HEK293 (cell line): ENCODE measurements around the gene TMEM229B.

ENCODE experiments used
- CTCF ChIA-PET: fragments of 350-600 bp; formaldehyde crosslinking; extraction: SDS; loops from one replicate; lab custom pipeline; 2021; ENCODE audit warnings: antibody characterized with exemption; lab: Yijun Ruan, JAX
- POLR2A ChIA-PET: fragments of 300-600 bp; formaldehyde crosslinking; extraction: SDS; loops from one replicate; lab custom pipeline; 2020; ENCODE audit warnings: antibody characterized with exemption, inconsistent platforms; lab: Yijun Ruan, JAX
- H3K27ac ChIP-seq: fragments of 200-500 bp; sonication (Bioruptor generic); 2 replicates; pipeline ENCODE4 v1.5.1; 2014; ENCODE audit warnings: low read depth, low read length, control low read depth, inconsistent platforms; ENCODE audit errors: extremely low read depth
- H3K36me3 ChIP-seq, 2 experiments: fragments of 200-500 bp in 1 of 2; sonication (Bioruptor generic) in 1 of 2; 1 replicate in 1 of 2; 2 replicates in 1 of 2; pipeline ENCODE4 v1.5.1; 2014 to 2017; ENCODE audit warnings: inconsistent platforms in 2 of 2, low read length in 2 of 2; ENCODE audit not compliant: control insufficient read depth in 2 of 2, insufficient read depth in 1 of 2
- H3K4me1 ChIP-seq: fragments of 200-500 bp; sonication (Bioruptor generic); 2 replicates; pipeline ENCODE4 v1.5.1; 2014; ENCODE audit warnings: mild to moderate bottlenecking, low read length, inconsistent platforms; ENCODE audit not compliant: control insufficient read depth, insufficient read depth
- H3K4me3 ChIP-seq: 2 replicates; pipeline ENCODE4 v1.5.1; 2011; ENCODE audit warnings: low read depth, mild to moderate bottlenecking, control low read depth, low read length, moderate library complexity
- H3K9me3 ChIP-seq: fragments of 200-500 bp; sonication (Bioruptor generic); 2 replicates; pipeline ENCODE4 v1.5.1; 2014; ENCODE audit warnings: low read depth, low read length, inconsistent platforms; ENCODE audit not compliant: control insufficient read depth, insufficient read depth
- EGR2 ChIP-seq: fragments of 450-650 bp; formaldehyde crosslinking; IDR thresholded peaks from 2 replicates; pipeline ENCODE4 v1.5.1; 2016; ENCODE audit warnings: low read depth, missing biosample characterization, missing genetic modification characterization
- IKZF3 ChIP-seq: fragments of 450-650 bp; IDR thresholded peaks from 2 replicates; pipeline ENCODE4 v1.5.0; 2018; ENCODE audit warnings: missing biosample characterization, mild to moderate bottlenecking, missing genetic modification characterization, moderate library complexity
- OSR2 ChIP-seq: fragments of 450-650 bp; formaldehyde crosslinking; IDR thresholded peaks from 2 replicates; pipeline ENCODE4 v1.5.1; 2016; ENCODE audit warnings: missing biosample characterization, missing genetic modification characterization
- SCRT1 ChIP-seq: fragments of 450-650 bp; formaldehyde crosslinking; IDR thresholded peaks from 2 replicates; pipeline ENCODE4 v1.5.1; 2016; ENCODE audit warnings: missing biosample characterization, missing genetic modification characterization, borderline replicate concordance
- SCRT2 ChIP-seq: fragments of 450-650 bp; formaldehyde crosslinking; IDR thresholded peaks from 2 replicates; pipeline ENCODE4 v1.5.1; 2016; ENCODE audit warnings: missing biosample characterization, missing genetic modification characterization
- SP3 ChIP-seq: fragments of 450-650 bp; formaldehyde crosslinking; IDR thresholded peaks from 2 replicates; pipeline ENCODE4 v1.5.1; 2016; ENCODE audit warnings: missing biosample characterization, missing genetic modification characterization
- TRIM28 ChIP-seq: IDR thresholded peaks from 2 replicates; pipeline ENCODE4 v1.6.1; 2011; ENCODE audit warnings: low read length, control low read depth, borderline replicate concordance
- YY1 ChIP-seq: fragments of 450-650 bp; formaldehyde crosslinking; IDR thresholded peaks from 2 replicates; pipeline ENCODE4 v1.5.1; 2018; ENCODE audit warnings: missing biosample characterization, missing genetic modification characterization
- ZBTB1 ChIP-seq: fragments of 450-650 bp; formaldehyde crosslinking; IDR thresholded peaks from 2 replicates; pipeline ENCODE4 v1.5.1; 2016; ENCODE audit warnings: missing biosample characterization, missing genetic modification characterization
- ZBTB7A ChIP-seq: fragments of 450-650 bp; formaldehyde crosslinking; IDR thresholded peaks from 2 replicates; pipeline ENCODE4 v1.5.1; 2016; ENCODE audit warnings: low read depth, missing biosample characterization, missing genetic modification characterization
- ZFP41 ChIP-seq: fragments of 450-650 bp; formaldehyde crosslinking; IDR thresholded peaks from 2 replicates; pipeline ENCODE4 v1.5.1; 2016; ENCODE audit warnings: missing biosample characterization, missing genetic modification characterization, borderline replicate concordance
- ZNF132 ChIP-seq: fragments of 450-650 bp; formaldehyde crosslinking; IDR thresholded peaks from 2 replicates; pipeline ENCODE4 v1.5.1; 2017; ENCODE audit warnings: missing biosample characterization, missing genetic modification characterization, borderline replicate concordance
- ZNF155 ChIP-seq: fragments of 450-650 bp; formaldehyde crosslinking; IDR thresholded peaks from 2 replicates; pipeline ENCODE4 v1.5.1; 2016; ENCODE audit warnings: missing biosample characterization, missing genetic modification characterization
- ZNF157 ChIP-seq: fragments of 450-650 bp; formaldehyde crosslinking; IDR thresholded peaks from 2 replicates; pipeline ENCODE4 v1.5.1; 2016; ENCODE audit warnings: missing biosample characterization, missing genetic modification characterization
- ZNF19 ChIP-seq: fragments of 450-650 bp; formaldehyde crosslinking; IDR thresholded peaks from 2 replicates; pipeline ENCODE4; 2016; ENCODE audit warnings: missing biosample characterization, missing genetic modification characterization, low read depth
- ZNF274 ChIP-seq, 2 experiments: fragments of 200-500 bp in 1 of 2; fragments of 450-650 bp in 1 of 2; sonication (Bioruptor generic) in 1 of 2; formaldehyde crosslinking in 1 of 2; IDR thresholded peaks; 2 replicates each; pipeline versions ENCODE4 v1.5.1 to v1.6.1; 2014 to 2016; ENCODE audit warnings: borderline replicate concordance in 1 of 2, inconsistent platforms in 1 of 2, low read length in 1 of 2, missing biosample characterization in 1 of 2, missing genetic modification characterization in 1 of 2
- ZNF280C ChIP-seq: fragments of 450-650 bp; formaldehyde crosslinking; IDR thresholded peaks from 2 replicates; pipeline ENCODE4 v1.5.1; 2016; ENCODE audit warnings: missing biosample characterization, missing genetic modification characterization
- ZNF324 ChIP-seq: fragments of 450-650 bp; formaldehyde crosslinking; IDR thresholded peaks from 2 replicates; pipeline ENCODE4 v1.5.1; 2016; ENCODE audit warnings: missing biosample characterization, missing genetic modification characterization
- ZNF335 ChIP-seq: fragments of 450-650 bp; formaldehyde crosslinking; conservative IDR thresholded peaks from 2 replicates; pipeline ENCODE4 v1.5.1; 2016; ENCODE audit warnings: missing biosample characterization, missing genetic modification characterization
- ZNF391 ChIP-seq: fragments of 450-650 bp; formaldehyde crosslinking; IDR thresholded peaks from 2 replicates; pipeline ENCODE4 v1.5.1; 2016; ENCODE audit warnings: low read depth, missing biosample characterization, missing genetic modification characterization, borderline replicate concordance
- ZNF501 ChIP-seq: fragments of 450-650 bp; formaldehyde crosslinking; IDR thresholded peaks from 2 replicates; pipeline ENCODE4 v1.5.1; 2016; ENCODE audit warnings: missing biosample characterization, missing genetic modification characterization
- ZNF544 ChIP-seq: fragments of 450-650 bp; formaldehyde crosslinking; IDR thresholded peaks from 2 replicates; pipeline ENCODE4 v1.5.0; 2017; ENCODE audit warnings: missing biosample characterization, missing genetic modification characterization
- ZNF549 ChIP-seq: fragments of 450-650 bp; IDR thresholded peaks from 2 replicates; pipeline ENCODE4 v1.5.1; 2018; ENCODE audit warnings: missing biosample characterization, missing genetic modification characterization, mild to moderate bottlenecking, inconsistent platforms, moderate library complexity
- ZNF555 ChIP-seq: fragments of 450-650 bp; formaldehyde crosslinking; conservative IDR thresholded peaks from 2 replicates; pipeline ENCODE4 v1.5.1; 2017; ENCODE audit warnings: missing biosample characterization, mild to moderate bottlenecking, missing genetic modification characterization, inconsistent platforms
- ZNF561 ChIP-seq: fragments of 450-650 bp; IDR thresholded peaks from 2 replicates; pipeline ENCODE4 v1.5.1; 2018; ENCODE audit warnings: missing biosample characterization, missing genetic modification characterization, borderline replicate concordance
- ZNF621 ChIP-seq: fragments of 450-650 bp; formaldehyde crosslinking; IDR thresholded peaks from 2 replicates; pipeline ENCODE4 v1.5.1; 2017; ENCODE audit warnings: missing biosample characterization, missing genetic modification characterization
- ZNF629 ChIP-seq: fragments of 450-650 bp; formaldehyde crosslinking; IDR thresholded peaks from 2 replicates; pipeline ENCODE4 v1.5.1; 2017; ENCODE audit warnings: missing biosample characterization, missing genetic modification characterization
- ZNF654 ChIP-seq: fragments of 450-650 bp; formaldehyde crosslinking; IDR thresholded peaks from 2 replicates; pipeline ENCODE4 v1.5.1; 2016; ENCODE audit warnings: low read depth, missing biosample characterization, missing genetic modification characterization
- ZNF664 ChIP-seq: fragments of 450-650 bp; formaldehyde crosslinking; IDR thresholded peaks from 2 replicates; pipeline ENCODE4 v1.5.1; 2016; ENCODE audit warnings: missing biosample characterization, missing genetic modification characterization
- ZNF747 ChIP-seq: fragments of 450-650 bp; formaldehyde crosslinking; IDR thresholded peaks from 2 replicates; pipeline ENCODE4 v1.5.1; 2016; ENCODE audit warnings: missing biosample characterization, missing genetic modification characterization
- ZNF777 ChIP-seq: fragments of 450-650 bp; formaldehyde crosslinking; IDR thresholded peaks from 2 replicates; pipeline ENCODE4 v1.5.1; 2017; ENCODE audit warnings: missing biosample characterization, missing genetic modification characterization, borderline replicate concordance
- ZSCAN16 ChIP-seq: fragments of 450-650 bp; formaldehyde crosslinking; IDR thresholded peaks from 2 replicates; pipeline ENCODE4 v1.5.1; 2016; ENCODE audit warnings: missing biosample characterization, missing genetic modification characterization

The TMEM229B gene

GRCh38 chr14:67502867-67503266 lies 14.3 kb upstream of the TMEM229B start:
- no peaks in the 10 kb centered on the region for H3K4me1 ChIP-seq
- TF ChIP-seq SP3 (tag by site-specific recombination): no peak
- no peak for TF ChIP-seq IKZF3
- TF ChIP-seq ZNF155: no peak
- TF ChIP-seq ZNF19 (tag by site-specific recombination): no peak
- no peak for TF ChIP-seq ZNF274 (IDR thresholded peaks at IDR 0.05; ENCODE audit: low read length)
- TF ChIP-seq ZNF274 (tag by site-specific recombination; IDR thresholded peaks at IDR 0.05; ENCODE audit: borderline replicate concordance): no peak
- TF ChIP-seq OSR2: no peak
- no peak for TF ChIP-seq ZNF555 (tag by site-specific recombination)
- no peak for TF ChIP-seq ZNF629 (tag by site-specific recombination)
- TF ChIP-seq TRIM28: no peak
- no peak for TF ChIP-seq ZNF391 (tag by site-specific recombination)
- no peak for TF ChIP-seq ZNF157 (tag by site-specific recombination)
- TF ChIP-seq, all 188 proteins: peak for 0
- Histone ChIP-seq H3K4me3 (no peak overlapping the region), H3K9me3 (no peaks in the 10 kb centered on the region), H3K27ac (no peak overlapping the region), H3K36me3 (no peaks in the 10 kb centered on the region; a peak in 1 of 3 replicates)
- CTCF ChIA-PET: no interaction called here
- POLR2A ChIA-PET: no interaction called here

DNA sequence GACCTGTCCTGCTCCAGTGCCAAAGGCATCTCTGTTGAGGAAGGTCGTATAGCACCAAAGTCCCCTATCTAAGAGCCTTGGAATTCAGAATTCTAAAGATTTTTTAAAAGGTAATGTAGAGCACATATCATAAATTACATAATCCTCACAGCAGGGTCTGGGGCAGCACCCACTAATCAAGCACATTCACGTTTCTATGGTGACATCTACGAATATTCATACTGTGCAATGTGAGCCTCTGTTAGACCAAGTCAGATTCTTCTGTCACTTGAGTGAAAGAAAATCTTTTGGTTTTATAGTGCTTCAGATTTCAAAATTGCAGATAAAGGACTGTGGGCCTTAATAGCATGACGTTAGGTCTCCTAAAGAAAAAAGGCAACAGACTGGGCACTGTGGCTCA lies 13.1 kb upstream of the TMEM229B start:
- CTCF ChIA-PET: no interaction called here

GRCh38 chr14:67500981-67501380 lies 12.5 kb upstream of the TMEM229B start:
- no peak overlapping the region for H3K4me3 ChIP-seq
- no peaks in the 10 kb centered on the region; a peak in 1 of 3 replicates for H3K36me3 ChIP-seq
- CTCF ChIA-PET: interaction anchor here (0.6 kb wide), 1 partner anchor 817 kb away, joined by 3 read pairs; no protein-coding TSS in a partner anchor

More for the DNA sequence above, 13.1 kb upstream of the TMEM229B start:
- no peak for TF ChIP-seq ZNF664 (tag by site-specific recombination)
- no peak for TF ChIP-seq ZBTB1 (tag by site-specific recombination)
- no peak for TF ChIP-seq ZNF544 (tag by site-specific recombination)
- no peak for TF ChIP-seq ZNF501
- TF ChIP-seq, all 188 proteins: peak for 0
- Histone ChIP-seq H3K4me1 (no peaks in the 10 kb centered on the region), H3K27ac (no peak overlapping the region), H3K4me3 (no peak overlapping the region), H3K9me3 (no peaks in the 10 kb centered on the region), H3K36me3 (no peaks in the 10 kb centered on the region; a peak in 1 of 3 replicates)
- POLR2A ChIA-PET: no interaction called here

More at GRCh38 chr14:67500981-67501380, 12.5 kb upstream of the TMEM229B start:
- POLR2A ChIA-PET: interaction anchor here (0.6 kb wide), 1 partner anchor 64 kb away, joined by 3 read pairs; no protein-coding TSS in a partner anchor
- no peaks in the 10 kb centered on the region for H3K4me1 ChIP-seq
- no peak overlapping the region for H3K27ac ChIP-seq
- TF ChIP-seq SCRT2 (tag by site-specific recombination) (no peak), EGR2 (tag by site-specific recombination) (no peak), ZNF549 (tag by site-specific recombination) (no peak), ZNF621 (tag by site-specific recombination) (no peak), ZNF747 (no peak), ZSCAN16 (no peak), ZNF280C (tag by site-specific recombination) (no peak), ZNF777 (no peak), ZNF324 (tag by site-specific recombination) (no peak), ZBTB7A (tag by site-specific recombination) (no peak), ZNF561 (tag by site-specific recombination) (no peak), SCRT1 (tag by site-specific recombination) (no peak), YY1 (tag by site-specific recombination) (no peak), ZNF654 (tag by site-specific recombination) (no peak), ZNF335 (tag by site-specific recombination) (no peak), ZNF132 (tag by site-specific recombination) (no peak), ZFP41 (tag by site-specific recombination) (no peak)
- H3K9me3 ChIP-seq: no peaks in the 10 kb centered on the region
